ENCODE measurements around the gene RDH8.

Gene RDH8

GRCh38 chr19:9971166-9971897 lies 42.0 kb upstream of the RDH8 start:
- no peak overlapping the region for H3K9ac ChIP-seq (ENCODE audit: insufficient read length, low read depth)
- no peaks in the 10 kb centered on the region for H3K9me3 ChIP-seq (ENCODE audit: insufficient read depth, low read length)
- DNase-seq (ENCODE audit: low read depth, low spot score): no peak
- H3K4me3 ChIP-seq (ENCODE audit: insufficient read length, low read depth): no peak overlapping the region
- peaks cover 3% of the 10 kb centered on the region for H3K27me3 ChIP-seq (ENCODE audit: insufficient read depth, insufficient read length)
- no peaks in the 10 kb centered on the region for H3K4me1 ChIP-seq (ENCODE audit: insufficient read depth, insufficient read length)
- no peaks in the 10 kb centered on the region for H3K36me3 ChIP-seq (ENCODE audit: insufficient read depth, insufficient read length, low read length)
- no peak for TF ChIP-seq YY1 (IDR thresholded peaks at IDR 0.05; ENCODE audit: insufficient read depth, insufficient read length)
- TF ChIP-seq ZNF274 (IDR thresholded peaks at IDR 0.05; ENCODE audit: low read depth, low read length): no peak
- TF ChIP-seq SUZ12 (IDR thresholded peaks at IDR 0.05; ENCODE audit: extremely low read depth, insufficient read depth, insufficient read length): no peak

GRCh38 chr19:9972103-9972502 lies 41.2 kb upstream of the RDH8 start:
- no peaks in the 10 kb centered on the region for H3K4me1 ChIP-seq (ENCODE audit: insufficient read depth, insufficient read length)
- no peak for DNase-seq (ENCODE audit: low read depth, low spot score)
- no peaks in the 10 kb centered on the region for H3K27me3 ChIP-seq (ENCODE audit: insufficient read depth, insufficient read length)
- H3K9ac ChIP-seq (ENCODE audit: insufficient read length, low read depth): no peak overlapping the region
- no peak overlapping the region for H3K4me3 ChIP-seq (ENCODE audit: insufficient read length, low read depth)
- no peaks in the 10 kb centered on the region for H3K9me3 ChIP-seq (ENCODE audit: insufficient read depth, low read length)
- H3K36me3 ChIP-seq (ENCODE audit: insufficient read depth, insufficient read length, low read length): no peaks in the 10 kb centered on the region
- TF ChIP-seq YY1 (IDR thresholded peaks at IDR 0.05; ENCODE audit: insufficient read depth, insufficient read length): no peak
- TF ChIP-seq ZNF274 (IDR thresholded peaks at IDR 0.05; ENCODE audit: low read depth, low read length): no peak
- TF ChIP-seq SUZ12 (IDR thresholded peaks at IDR 0.05; ENCODE audit: extremely low read depth, insufficient read depth, insufficient read length): no peak

GRCh38 chr19:9981406-9982260 lies 31.6 kb upstream of the RDH8 start:
- no peak for DNase-seq (ENCODE audit: low read depth, low spot score)
- Histone ChIP-seq H3K27me3 (ENCODE audit: insufficient read depth, insufficient read length) (no peaks in the 10 kb centered on the region), H3K9ac (ENCODE audit: insufficient read length, low read depth) (no peak overlapping the region), H3K9me3 (ENCODE audit: insufficient read depth, low read length) (no peaks in the 10 kb centered on the region), H3K4me1 (ENCODE audit: insufficient read depth, insufficient read length) (no peaks in the 10 kb centered on the region), H3K36me3 (ENCODE audit: insufficient read depth, insufficient read length, low read length) (no peaks in the 10 kb centered on the region), H3K4me3 (ENCODE audit: insufficient read length, low read depth) (no peak overlapping the region)
- TF ChIP-seq ZNF274 (IDR thresholded peaks at IDR 0.05; ENCODE audit: low read depth, low read length) (no peak), SUZ12 (IDR thresholded peaks at IDR 0.05; ENCODE audit: extremely low read depth, insufficient read depth, insufficient read length) (no peak), YY1 (IDR thresholded peaks at IDR 0.05; ENCODE audit: insufficient read depth, insufficient read length) (no peak)

- Histone ChIP-seq H3K27me3 (ENCODE audit: insufficient read depth, insufficient read length) (no peaks in the 10 kb centered on the region), H3K4me3 (ENCODE audit: insufficient read length, low read depth) (no peak overlapping the region), H3K9me3 (ENCODE audit: insufficient read depth, low read length) (no peaks in the 10 kb centered on the region), H3K4me1 (ENCODE audit: insufficient read depth, insufficient read length) (peaks cover 3% of the 10 kb centered on the region), H3K36me3 (ENCODE audit: insufficient read depth, insufficient read length, low read length) (no peaks in the 10 kb centered on the region), H3K9ac (ENCODE audit: insufficient read length, low read depth) (peak overlapping the region; percentile 8)
- DNase-seq (ENCODE audit: low read depth, low spot score): no peak
- no peak for TF ChIP-seq ZNF274 (IDR thresholded peaks at IDR 0.05; ENCODE audit: low read depth, low read length)
- TF ChIP-seq YY1 (IDR thresholded peaks at IDR 0.05; ENCODE audit: insufficient read depth, insufficient read length): no peak
- no peak for TF ChIP-seq SUZ12 (IDR thresholded peaks at IDR 0.05; ENCODE audit: extremely low read depth, insufficient read depth, insufficient read length)
Observed at GRCh38 chr19:9986787-9987281, 26.4 kb upstream of the RDH8 start.

- no peak overlapping the region for H3K9ac ChIP-seq (ENCODE audit: insufficient read length, low read depth)
- no peak for DNase-seq (ENCODE audit: low read depth, low spot score)
- H3K9me3 ChIP-seq (ENCODE audit: insufficient read depth, low read length): no peaks in the 10 kb centered on the region
- H3K4me1 ChIP-seq (ENCODE audit: insufficient read depth, insufficient read length): peaks cover 3% of the 10 kb centered on the region
- no peak for TF ChIP-seq SUZ12 (IDR thresholded peaks at IDR 0.05; ENCODE audit: extremely low read depth, insufficient read depth, insufficient read length)
- TF ChIP-seq ZNF274 (IDR thresholded peaks at IDR 0.05; ENCODE audit: low read depth, low read length): no peak
- TF ChIP-seq YY1 (IDR thresholded peaks at IDR 0.05; ENCODE audit: insufficient read depth, insufficient read length): no peak
- H3K4me3 ChIP-seq (ENCODE audit: insufficient read length, low read depth): no peak overlapping the region
- no peaks in the 10 kb centered on the region for H3K36me3 ChIP-seq (ENCODE audit: insufficient read depth, insufficient read length, low read length)
- H3K27me3 ChIP-seq (ENCODE audit: insufficient read depth, insufficient read length): no peaks in the 10 kb centered on the region
Observed at GRCh38 chr19:9989504-9989903, 23.8 kb upstream of the RDH8 start.

- no peak for TF ChIP-seq ZNF274 (IDR thresholded peaks at IDR 0.05; ENCODE audit: low read depth, low read length)
- TF ChIP-seq YY1 (IDR thresholded peaks at IDR 0.05; ENCODE audit: insufficient read depth, insufficient read length): no peak
- no peak for TF ChIP-seq SUZ12 (IDR thresholded peaks at IDR 0.05; ENCODE audit: extremely low read depth, insufficient read depth, insufficient read length)
- DNase-seq (ENCODE audit: low read depth, low spot score): no peak
- Histone ChIP-seq H3K4me1 (ENCODE audit: insufficient read depth, insufficient read length) (peaks cover 3% of the 10 kb centered on the region), H3K27me3 (ENCODE audit: insufficient read depth, insufficient read length) (no peaks in the 10 kb centered on the region), H3K9me3 (ENCODE audit: insufficient read depth, low read length) (no peaks in the 10 kb centered on the region), H3K36me3 (ENCODE audit: insufficient read depth, insufficient read length, low read length) (no peaks in the 10 kb centered on the region), H3K4me3 (ENCODE audit: insufficient read length, low read depth) (no peak overlapping the region), H3K9ac (ENCODE audit: insufficient read length, low read depth) (peak overlapping the region; percentile 29)
Observed at GRCh38 chr19:9991425-9992191, 21.7 kb upstream of the RDH8 start.
